ENCODE data around the gene KAT2A.

KAT2A gene

GRCh38 chr17:42096360-42097111, 24.6 kb downstream of the KAT2A start:
- no peaks in the 10 kb centered on the region for H3K9me3 ChIP-seq (ENCODE audit: control insufficient read depth, low read length)
- WGBS, 2 experiments, result 65 to 70% methylated on average over 8 of the region's 8 CpGs

GRCh38 chr17:42094375-42095069, 26.6 kb downstream of the KAT2A start:
- H3K9me3 ChIP-seq (ENCODE audit: control insufficient read depth, low read length), result no peaks in the 10 kb centered on the region
- no peak overlapping the region for H3K4me3 ChIP-seq (ENCODE audit: insufficient read depth, low read depth, low read length)
- peaks cover 30% of the 10 kb centered on the region for H3K27me3 ChIP-seq (ENCODE audit: control insufficient read depth, insufficient read depth, low read length, poor library complexity, severe bottlenecking)
- H3K27ac ChIP-seq (ENCODE audit: insufficient read depth, low read depth, low read length, poor library complexity, severe bottlenecking), result no peak overlapping the region
- 86 to 91% methylated on average over 12 of the region's 12 CpGs for WGBS, 2 experiments
- H3K36me3 ChIP-seq (ENCODE audit: control insufficient read depth, insufficient read depth, low read length), result no peaks in the 10 kb centered on the region
- H3K4me1 ChIP-seq (ENCODE audit: control insufficient read depth, insufficient read depth, low read length), result peaks cover 17% of the 10 kb centered on the region

More at GRCh38 chr17:42096360-42097111, 24.6 kb downstream of the KAT2A start:
- Histone ChIP-seq H3K36me3 (ENCODE audit: control insufficient read depth, insufficient read depth, low read length) (no peaks in the 10 kb centered on the region), H3K27me3 (ENCODE audit: control insufficient read depth, insufficient read depth, low read length, poor library complexity, severe bottlenecking) (peaks cover 30% of the 10 kb centered on the region), H3K4me3 (ENCODE audit: insufficient read depth, low read depth, low read length) (no peak overlapping the region), H3K27ac (ENCODE audit: insufficient read depth, low read depth, low read length, poor library complexity, severe bottlenecking) (no peak overlapping the region), H3K4me1 (ENCODE audit: control insufficient read depth, insufficient read depth, low read length) (peaks cover 17% of the 10 kb centered on the region)

- Histone ChIP-seq H3K4me3 (ENCODE audit: insufficient read depth, low read depth, low read length) (no peak overlapping the region), H3K36me3 (ENCODE audit: control insufficient read depth, insufficient read depth, low read length) (no peaks in the 10 kb centered on the region), H3K27ac (ENCODE audit: insufficient read depth, low read depth, low read length, poor library complexity, severe bottlenecking) (no peak overlapping the region), H3K4me1 (ENCODE audit: control insufficient read depth, insufficient read depth, low read length) (peaks cover 14% of the 10 kb centered on the region), H3K9me3 (ENCODE audit: control insufficient read depth, low read length) (no peaks in the 10 kb centered on the region), H3K27me3 (ENCODE audit: control insufficient read depth, insufficient read depth, low read length, poor library complexity, severe bottlenecking) (peaks cover 16% of the 10 kb centered on the region)
- WGBS, 2 experiments, result 83 to 84% methylated on average over 6 of the region's 6 CpGs
Measured at GRCh38 chr17:42092939-42093338, 28.2 kb downstream of the KAT2A start.

GRCh38 chr17:42090964-42091790, 30.0 kb downstream of the KAT2A start:
- WGBS, 2 experiments, result 91% methylated on average over 8 of the region's 8 CpGs
- Histone ChIP-seq H3K36me3 (ENCODE audit: control insufficient read depth, insufficient read depth, low read length) (no peaks in the 10 kb centered on the region), H3K27me3 (ENCODE audit: control insufficient read depth, insufficient read depth, low read length, poor library complexity, severe bottlenecking) (no peaks in the 10 kb centered on the region), H3K27ac (ENCODE audit: insufficient read depth, low read depth, low read length, poor library complexity, severe bottlenecking) (no peak overlapping the region), H3K4me1 (ENCODE audit: control insufficient read depth, insufficient read depth, low read length) (peaks cover under 1% of the 10 kb centered on the region), H3K9me3 (ENCODE audit: control insufficient read depth, low read length) (no peaks in the 10 kb centered on the region), H3K4me3 (ENCODE audit: insufficient read depth, low read depth, low read length) (no peak overlapping the region)

GRCh38 chr17:42088736-42089135, 32.4 kb downstream of the KAT2A start:
- Histone ChIP-seq H3K4me1 (ENCODE audit: control insufficient read depth, insufficient read depth, low read length) (no peaks in the 10 kb centered on the region), H3K36me3 (ENCODE audit: control insufficient read depth, insufficient read depth, low read length) (no peaks in the 10 kb centered on the region), H3K27me3 (ENCODE audit: control insufficient read depth, insufficient read depth, low read length, poor library complexity, severe bottlenecking) (no peaks in the 10 kb centered on the region), H3K4me3 (ENCODE audit: insufficient read depth, low read depth, low read length) (no peak overlapping the region), H3K9me3 (ENCODE audit: control insufficient read depth, low read length) (no peaks in the 10 kb centered on the region), H3K27ac (ENCODE audit: insufficient read depth, low read depth, low read length, poor library complexity, severe bottlenecking) (no peak overlapping the region)
- 91 to 93% methylated on average over 8 of the region's 8 CpGs for WGBS, 2 experiments

GRCh38 chr17:42087736-42088705, 33.1 kb downstream of the KAT2A start:
- 82% methylated on average over 17 to 19 of the region's 20 CpGs for WGBS, 2 experiments
- Histone ChIP-seq H3K36me3 (ENCODE audit: control insufficient read depth, insufficient read depth, low read length) (no peaks in the 10 kb centered on the region), H3K27ac (ENCODE audit: insufficient read depth, low read depth, low read length, poor library complexity, severe bottlenecking) (no peak overlapping the region), H3K4me3 (ENCODE audit: insufficient read depth, low read depth, low read length) (no peak overlapping the region), H3K9me3 (ENCODE audit: control insufficient read depth, low read length) (no peaks in the 10 kb centered on the region), H3K27me3 (ENCODE audit: control insufficient read depth, insufficient read depth, low read length, poor library complexity, severe bottlenecking) (no peaks in the 10 kb centered on the region), H3K4me1 (ENCODE audit: control insufficient read depth, insufficient read depth, low read length) (no peaks in the 10 kb centered on the region)

GRCh38 chr17:42087042-42087701, 34.0 kb downstream of the KAT2A start:
- Histone ChIP-seq H3K9me3 (ENCODE audit: control insufficient read depth, low read length) (no peaks in the 10 kb centered on the region), H3K27ac (ENCODE audit: insufficient read depth, low read depth, low read length, poor library complexity, severe bottlenecking) (no peak overlapping the region), H3K4me1 (ENCODE audit: control insufficient read depth, insufficient read depth, low read length) (no peaks in the 10 kb centered on the region), H3K4me3 (ENCODE audit: insufficient read depth, low read depth, low read length) (no peak overlapping the region), H3K27me3 (ENCODE audit: control insufficient read depth, insufficient read depth, low read length, poor library complexity, severe bottlenecking) (no peaks in the 10 kb centered on the region), H3K36me3 (ENCODE audit: control insufficient read depth, insufficient read depth, low read length) (no peaks in the 10 kb centered on the region)
- 89 to 93% methylated on average over 6 to 7 of the region's 7 CpGs for WGBS, 2 experiments

GRCh38 chr17:42081516-42082129, 39.5 kb downstream of the KAT2A start:
- Histone ChIP-seq H3K36me3 (ENCODE audit: control insufficient read depth, insufficient read depth, low read length) (no peaks in the 10 kb centered on the region), H3K4me1 (ENCODE audit: control insufficient read depth, insufficient read depth, low read length) (peaks cover 8% of the 10 kb centered on the region), H3K9me3 (ENCODE audit: control insufficient read depth, low read length) (no peaks in the 10 kb centered on the region), H3K4me3 (ENCODE audit: insufficient read depth, low read depth, low read length) (no peak overlapping the region), H3K27me3 (ENCODE audit: control insufficient read depth, insufficient read depth, low read length, poor library complexity, severe bottlenecking) (no peaks in the 10 kb centered on the region), H3K27ac (ENCODE audit: insufficient read depth, low read depth, low read length, poor library complexity, severe bottlenecking) (no peak overlapping the region)
- 93 to 94% methylated on average over 9 of the region's 9 CpGs for WGBS, 2 experiments

- 89 to 92% methylated on average over 2 of the region's 2 CpGs for WGBS, 2 experiments
- Histone ChIP-seq H3K27me3 (ENCODE audit: control insufficient read depth, insufficient read depth, low read length, poor library complexity, severe bottlenecking) (no peaks in the 10 kb centered on the region), H3K4me1 (ENCODE audit: control insufficient read depth, insufficient read depth, low read length) (peaks cover 8% of the 10 kb centered on the region), H3K9me3 (ENCODE audit: control insufficient read depth, low read length) (no peaks in the 10 kb centered on the region), H3K4me3 (ENCODE audit: insufficient read depth, low read depth, low read length) (no peak overlapping the region), H3K27ac (ENCODE audit: insufficient read depth, low read depth, low read length, poor library complexity, severe bottlenecking) (no peak overlapping the region), H3K36me3 (ENCODE audit: control insufficient read depth, insufficient read depth, low read length) (no peaks in the 10 kb centered on the region)
Measured at GRCh38 chr17:42079541-42079940, 41.6 kb downstream of the KAT2A start.

All from ectodermal cell (in vitro differentiated cells).